Lower leg skin (tissue), 4 donors: Measurements from ENCODE around the gene ZP1. TPM values are rescaled to one million over a fixed set of nuclear protein-coding genes. Genes with fewer than 3 reads are reported as not detected.
A peak's percentile ranks its signal among the peaks of the same experiment; 100 is the strongest.
"Not testable (repeated sequence)": the region's sequence is repeated elsewhere in the genome, so short reads cannot be mapped to it uniquely, and the experiment has no call there.

ENCODE experiments used
- DNase-seq, 2 donors: peaks; one replicate each; pipeline ENCODE4 v3.0.0-alpha.2; 2019; ENCODE audit warnings: low spot score in 2 of 2
- H3K4me3 ChIP-seq: fragments of 200-600 bp; sonication (generic); 2 replicates; pipeline ENCODE4 v1.5.1; 2017; ENCODE audit warnings: mild to moderate bottlenecking, low read depth; ENCODE audit not compliant: poor library complexity, severe bottlenecking
- CTCF ChIP-seq, 3 donors: fragments of 450-650 bp; IDR thresholded peaks; one replicate each; pipeline ENCODE4 v1.5.1; 2016; ENCODE audit warnings: antibody characterized with exemption in 3 of 3, mild to moderate bottlenecking in 3 of 3, moderate library complexity in 2 of 3
- POLR2A ChIP-seq, 2 donors: fragments of 450-650 bp; IDR thresholded peaks; one replicate each; pipeline ENCODE4 v1.6.1; 2016 to 2017; ENCODE audit warnings: antibody characterized with exemption in 2 of 2, mild to moderate bottlenecking in 1 of 2, moderate library complexity in 1 of 2
- WGBS, 2 donors: methylation state at CpG; one replicate each; pipeline ENCODE4 v1.1.5; 2018; 5-methylcytosine and 5-hydroxymethylcytosine counted together
- intact Hi-C: fragments of 100-400 bp; cut with DNase I; formaldehyde crosslinking; loops from one replicate; pipeline ENCODE4 v1.15.0; 2023; ENCODE audit warnings: low total_unique reads
- total RNA-seq, 4 donors: library from RNA; depleted of rRNA; stranded (reverse); fragments of >200 nt; gene quantifications; one replicate each; pipeline ENCODE4 v1.1.0, GENCODE V29; 2016

The ZP1 gene
- total RNA-seq, 4 donors from 2014 or later, result 0.25 to 0.26 TPM; not detected in 2

GRCh38 chr11:60905551-60906113 is 38.3 kb downstream of the ZP1 start:
- peak overlapping the region; percentile 98 for H3K4me3 ChIP-seq
- WGBS, 2 donors, result 2 to 3% methylated on average over 16 of the region's 16 CpGs
- DNase-seq, result no peak
- intact Hi-C loops, result no loop called here
- TF ChIP-seq CTCF (IDR thresholded peaks at IDR 0.05), result no peak
- TF ChIP-seq POLR2A (IDR thresholded peaks at IDR 0.05), result no peak

DNA sequence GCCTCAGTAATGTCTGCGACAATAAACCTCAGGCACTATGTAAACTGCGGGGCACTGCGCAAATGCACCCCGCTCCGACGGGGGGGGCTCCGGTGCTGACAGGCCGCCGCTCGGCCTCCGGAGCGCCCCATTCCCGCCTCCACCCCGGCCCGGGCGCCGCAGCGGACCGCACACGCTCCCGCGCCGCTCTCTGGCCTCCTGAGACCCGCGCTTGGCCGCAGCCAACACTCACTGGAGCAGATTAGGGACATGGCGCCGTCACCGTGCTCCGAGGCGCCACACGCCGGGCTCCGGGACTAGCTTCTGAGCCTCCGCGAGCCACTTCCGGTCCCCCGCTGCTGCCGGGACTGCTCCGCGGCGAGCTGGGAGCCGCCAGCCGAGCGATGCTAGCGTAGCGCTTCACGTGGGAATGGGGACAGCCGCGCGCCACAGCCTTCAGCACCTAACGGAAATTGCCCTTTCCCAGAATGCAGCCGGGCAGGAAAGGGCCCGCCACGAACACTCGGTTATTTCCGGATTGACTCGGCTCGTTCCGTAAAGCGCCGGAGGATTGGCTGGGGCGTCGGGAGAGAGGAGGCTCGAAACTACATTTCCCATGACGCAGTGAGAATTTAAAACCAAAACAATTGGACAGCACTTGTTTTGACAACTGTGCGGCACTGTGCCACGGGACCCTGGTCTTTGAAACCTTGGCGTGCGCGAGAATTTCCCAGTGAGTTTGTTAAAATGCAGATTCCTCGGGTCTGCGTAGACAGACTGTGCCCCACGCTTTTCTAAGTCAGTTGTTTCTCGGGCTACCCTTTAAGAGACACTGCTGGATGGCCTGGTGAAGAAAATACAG is 39.0 kb downstream of the ZP1 start, which contains the start of gene PRPF19:
Gene PRPF19 (minus strand): TSS at position 454 of the 841 bp plus-strand sequence. CDS start 203 bp downstream, at position 251.
- intact Hi-C loops, result no loop called here
- TF ChIP-seq POLR2A (IDR thresholded peaks at IDR 0.05) (no peak), CTCF (IDR thresholded peaks at IDR 0.05) (no peak)

GRCh38 chr11:60908803-60909202 is 41.5 kb downstream of the ZP1 start:
- H3K4me3 ChIP-seq, result no peak overlapping the region
- DNase-seq, result no peak
- intact Hi-C loops, result no loop called here
- TF ChIP-seq POLR2A (IDR thresholded peaks at IDR 0.05) (no peak), CTCF (IDR thresholded peaks at IDR 0.05) (no peak)
- WGBS, 2 donors, result 3 to 23% methylated on average over 1 of the region's 1 CpG

More for the DNA sequence above, 39.0 kb downstream of the ZP1 start, which contains the start of gene PRPF19:
- 0% methylated on average over 38 to 61 of the region's 75 CpGs for WGBS, 2 donors
- peak within 1 kb of the TSS; percentile 98 for H3K4me3 ChIP-seq
- DNase-seq, result peak; percentile 97 to 99

DNA sequence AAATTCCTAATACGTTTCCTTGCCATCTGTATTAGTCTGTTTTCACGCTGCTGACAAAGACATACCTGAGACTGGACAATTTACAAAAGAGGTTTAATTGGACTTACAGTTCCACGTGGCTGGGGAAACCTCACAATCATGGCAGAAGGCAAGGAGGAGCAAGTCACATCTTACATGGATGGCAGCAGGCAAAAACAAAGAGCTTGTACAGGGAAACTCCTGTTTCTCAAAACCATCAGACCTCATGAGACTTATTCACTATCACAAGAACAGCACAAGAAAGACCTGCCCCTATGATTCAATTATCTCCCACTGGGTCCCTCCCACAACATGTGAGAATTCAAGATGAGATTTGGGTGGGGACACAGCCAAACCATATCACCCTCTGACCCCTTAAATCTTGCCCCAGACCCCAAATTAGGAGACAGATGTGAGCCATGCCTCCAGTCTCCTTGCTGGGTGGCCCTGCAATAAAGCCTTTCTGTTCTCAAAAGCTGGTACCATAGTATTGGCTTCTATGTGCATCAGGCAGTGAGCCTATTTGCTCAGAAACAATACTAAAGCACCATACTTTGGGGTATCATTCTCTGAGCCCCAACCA is 42.4 kb downstream of the ZP1 start:
- DNase-seq, result peak in 1 of 2 donors; percentile 63
- H3K4me3 ChIP-seq, intact Hi-C loops: not testable (repeated sequence)
- WGBS, 2 donors, result 65 to 77% methylated on average over 3 of the region's 3 CpGs

GRCh38 chr11:60910281-60910687 is 42.9 kb downstream of the ZP1 start:
- peak in 1 of 2 donors; percentile 83 for DNase-seq
- TF ChIP-seq CTCF (IDR thresholded peaks at IDR 0.05) (no peak), POLR2A (IDR thresholded peaks at IDR 0.05) (no peak)

More at GRCh38 chr11:60910281-60910687, 42.9 kb downstream of the ZP1 start:
- WGBS, 2 donors, result 81 to 84% methylated on average over 3 of the region's 3 CpGs
- H3K4me3 ChIP-seq, result no peak overlapping the region
- intact Hi-C loops, result no loop called here
